ENCODE measurements around the gene GAS6. TPM values are rescaled to one million over a fixed set of nuclear protein-coding genes. Genes with fewer than 3 reads are reported as not detected.

The GAS6 gene
- total and polyA plus RNA-seq, 2 donors (not counting 1 experiment from before 2014, with no cell fraction given) = 0.25 to 0.78 TPM

- no peaks in the 10 kb centered on the region for H3K9me3 ChIP-seq (ENCODE audit: control extremely low read depth in 1 of 3, control insufficient read depth in 2 of 3, insufficient read depth in 1 of 3, low read length in 2 of 3)
- H3K36me3 ChIP-seq (replicated peaks in 1 of 2; ENCODE audit: control extremely low read depth in 1 of 2, control insufficient read depth in 1 of 2, extremely low read depth in 1 of 2, insufficient read depth in 2 of 2, low read length in 1 of 2) = no peaks in the 10 kb centered on the region
- ATAC-seq (ENCODE audit: low read depth) = no peak
- no peak for DNase-seq
- no peak overlapping the region for H3K4me3 Mint-ChIP-seq
- H3K9me3 Mint-ChIP-seq (ENCODE audit: insufficient read depth) = no peaks in the 10 kb centered on the region
- no peaks in the 10 kb centered on the region for H3K79me2 ChIP-seq (ENCODE audit: control insufficient read depth, insufficient read depth, low read length)
- no peak overlapping the region for H3K4me2 ChIP-seq (replicated peaks; ENCODE audit: low read depth, low read length, poor library complexity, severe bottlenecking)
- no peaks in the 10 kb centered on the region for H3K4me1 ChIP-seq (ENCODE audit: control insufficient read depth in 2 of 2, insufficient read depth in 2 of 2, low read length in 2 of 2)
- H3K9ac ChIP-seq (ENCODE audit: low read length) = no peak overlapping the region
- peaks cover 37% of the 10 kb centered on the region for H3K27me3 Mint-ChIP-seq
- no peak overlapping the region for H3K27ac Mint-ChIP-seq
- no peaks in the 10 kb centered on the region for H4K20me1 ChIP-seq (ENCODE audit: control insufficient read depth, insufficient read depth, low read length, poor library complexity, severe bottlenecking)
- H3K27me3 ChIP-seq (replicated peaks in 1 of 4; ENCODE audit: control extremely low read depth in 1 of 4, control insufficient read depth in 3 of 4, insufficient read depth in 4 of 4, low read length in 3 of 4) = peaks cover 0 to 12% (median 3%) of the 10 kb centered on the region in 4 experiments
- no peaks in the 10 kb centered on the region for H3K4me1 Mint-ChIP-seq
- TF ChIP-seq EZH2 (IDR thresholded peaks at IDR 0.05; ENCODE audit: borderline replicate concordance, insufficient read depth, low read depth, low read length, poor library complexity, severe bottlenecking) (no peak), CTCF (IDR thresholded peaks at IDR 0.05) (no peak)
- H3K27ac ChIP-seq (ENCODE audit: low read length in 2 of 2) = no peak overlapping the region
- H3K4me3 ChIP-seq (ENCODE audit: control extremely low read depth in 1 of 5, extremely low read depth in 1 of 5, insufficient read depth in 1 of 5, low read depth in 2 of 5, low read length in 4 of 5) = no peak overlapping the region
- POLR2A ChIA-PET = no interaction called here
- intact Hi-C loops (cut with micrococcal nuclease) = no loop called here
- no CpG with 5 or more reads among the region's 2 CpGs for WGBS (ENCODE audit: insufficient coverage)
- no peak overlapping the region for H2AFZ ChIP-seq (ENCODE audit: insufficient read depth, low read depth, low read length, poor library complexity, severe bottlenecking)
- CTCF ChIA-PET = no interaction called here
Measured at GRCh38 chr13:113890774-113891480, 27.1 kb upstream of the GAS6 start.

- no peak overlapping the region for H3K9ac ChIP-seq (ENCODE audit: low read length)
- H2AFZ ChIP-seq (ENCODE audit: insufficient read depth, low read depth, low read length, poor library complexity, severe bottlenecking) = no peak overlapping the region
- H3K27me3 ChIP-seq (replicated peaks in 1 of 4; ENCODE audit: control extremely low read depth in 1 of 4, control insufficient read depth in 3 of 4, insufficient read depth in 4 of 4, low read length in 3 of 4) = peaks cover 0 to 7% (median 2%) of the 10 kb centered on the region in 4 experiments
- Mint-ChIP-seq H3K27me3 (peaks cover 34% of the 10 kb centered on the region), H3K9me3 (ENCODE audit: insufficient read depth) (no peaks in the 10 kb centered on the region), H3K4me1 (no peaks in the 10 kb centered on the region), H3K27ac (no peak overlapping the region), H3K4me3 (no peak overlapping the region)
- H3K79me2 ChIP-seq (ENCODE audit: control insufficient read depth, insufficient read depth, low read length) = no peaks in the 10 kb centered on the region
- TF ChIP-seq EZH2 (IDR thresholded peaks at IDR 0.05; ENCODE audit: borderline replicate concordance, insufficient read depth, low read depth, low read length, poor library complexity, severe bottlenecking) = no peak
- TF ChIP-seq CTCF (IDR thresholded peaks at IDR 0.05) = no peak
- H3K4me3 ChIP-seq (ENCODE audit: control extremely low read depth in 1 of 5, extremely low read depth in 1 of 5, insufficient read depth in 1 of 5, low read depth in 2 of 5, low read length in 4 of 5) = no peak overlapping the region
- no peaks in the 10 kb centered on the region for H3K4me1 ChIP-seq (ENCODE audit: control insufficient read depth in 2 of 2, insufficient read depth in 2 of 2, low read length in 2 of 2)
- ATAC-seq (ENCODE audit: low read depth) (no peak), DNase-seq (no peak)
- H3K36me3 ChIP-seq (replicated peaks in 1 of 2; ENCODE audit: control extremely low read depth in 1 of 2, control insufficient read depth in 1 of 2, extremely low read depth in 1 of 2, insufficient read depth in 2 of 2, low read length in 1 of 2) = no peaks in the 10 kb centered on the region
- H3K27ac ChIP-seq (ENCODE audit: low read length in 2 of 2) = no peak overlapping the region
- POLR2A ChIA-PET = no interaction called here
- intact Hi-C loops (cut with micrococcal nuclease) = no loop called here
- H4K20me1 ChIP-seq (ENCODE audit: control insufficient read depth, insufficient read depth, low read length, poor library complexity, severe bottlenecking) = no peaks in the 10 kb centered on the region
- no CpG with 5 or more reads among the region's 4 CpGs for WGBS (ENCODE audit: insufficient coverage)
- CTCF ChIA-PET = no interaction called here
- no peak overlapping the region for H3K4me2 ChIP-seq (replicated peaks; ENCODE audit: low read depth, low read length, poor library complexity, severe bottlenecking)
- no peaks in the 10 kb centered on the region for H3K9me3 ChIP-seq (ENCODE audit: control extremely low read depth in 1 of 3, control insufficient read depth in 2 of 3, insufficient read depth in 1 of 3, low read length in 2 of 3)
Measured at GRCh38 chr13:113889467-113889866, 25.6 kb upstream of the GAS6 start.
